A673 (cell line): Measurements from ENCODE around the gene HTR3E. TPM values are rescaled to one million over a fixed set of nuclear protein-coding genes. Genes with fewer than 3 reads are reported as not detected.

Experiments used
- BruUV-seq: library from RNA; stranded (reverse); fragments of 400-500 nt; replicated peaks from 2 replicates; lab custom pipeline; 2021; lab: Mats Ljungman, UMichigan
- CTCF ChIA-PET: fragments of 300-600 bp; sonication (Branson Sonifier 250); formaldehyde crosslinking; loops from one replicate; lab custom pipeline; 2022; ENCODE audit warnings: antibody characterized with exemption; lab: Charles Lee
- POLR2A ChIA-PET: fragments of 300-600 bp; sonication (Branson Sonifier 250); formaldehyde crosslinking; loops from one replicate; lab custom pipeline; 2022; ENCODE audit warnings: antibody characterized with exemption; ENCODE audit not compliant: low non-redundant PET; lab: Charles Lee
- DNase-seq: peaks from one replicate; pipeline ENCODE4 v3.0.0-alpha.2; 2015; ENCODE audit warnings: low spot score
- H3K27ac ChIP-seq: fragments of 200-600 bp; sonication (generic); 2 replicates; pipeline ENCODE4 v1.5.1; 2016; ENCODE audit warnings: mixed run types, low read depth, mild to moderate bottlenecking, mixed read lengths, antibody characterized with exemption, low read length; ENCODE audit not compliant: poor library complexity, severe bottlenecking
- H3K27me3 ChIP-seq: fragments of 200-600 bp; sonication (generic); replicated peaks from 2 replicates; pipeline ENCODE4 v1.6.1; 2017; ENCODE audit warnings: mixed run types, low read depth, mild to moderate bottlenecking, mixed read lengths, antibody characterized with exemption, low read length; ENCODE audit not compliant: insufficient read depth, poor library complexity
- H3K36me3 ChIP-seq: fragments of 200-600 bp; sonication (generic); 2 replicates; pipeline ENCODE4 v1.6.1; 2016; ENCODE audit warnings: mixed run types, mild to moderate bottlenecking, mixed read lengths, antibody characterized with exemption, low read length; ENCODE audit not compliant: insufficient read depth, poor library complexity, severe bottlenecking
- H3K4me1 ChIP-seq: fragments of 200-600 bp; sonication (generic); 2 replicates; pipeline ENCODE4 v1.6.1; 2017; ENCODE audit warnings: mixed run types, mild to moderate bottlenecking, mixed read lengths, antibody characterized with exemption, low read length; ENCODE audit not compliant: insufficient read depth, poor library complexity, severe bottlenecking
- H3K4me3 ChIP-seq: fragments of 200-600 bp; sonication (generic); 2 replicates; pipeline ENCODE4 v1.5.1; 2016; ENCODE audit warnings: low read depth, mixed run types, mild to moderate bottlenecking, mixed read lengths, low read length; ENCODE audit not compliant: poor library complexity, severe bottlenecking
- H3K9me3 ChIP-seq: fragments of 200-600 bp; sonication (generic); 2 replicates; pipeline ENCODE4 v1.6.1; 2016; ENCODE audit warnings: mixed run types, low read depth, mild to moderate bottlenecking, mixed read lengths, antibody characterized with exemption, low read length; ENCODE audit not compliant: poor library complexity, severe bottlenecking
- CTCF ChIP-seq: fragments of 300-800, 200-600 bp; sonication (generic); conservative IDR thresholded peaks from 2 replicates; pipeline ENCODE4 v1.5.1; 2017; ENCODE audit warnings: low read depth, mild to moderate bottlenecking, antibody characterized with exemption, low read length, moderate library complexity, mixed read lengths
- EZH2 ChIP-seq: fragments of 200-600 bp; sonication (generic); IDR thresholded peaks from 2 replicates; pipeline ENCODE4 v1.6.1; 2017; ENCODE audit warnings: borderline replicate concordance, low read depth, mild to moderate bottlenecking, mixed read lengths, antibody characterized with exemption, low read length; ENCODE audit not compliant: poor library complexity, severe bottlenecking
- intact Hi-C: fragments of 100-400 bp; cut with micrococcal nuclease; formaldehyde crosslinking; loops from one replicate; pipeline ENCODE4 v1.10.0; 2022; ENCODE audit not compliant: unreplicated experiment
- total RNA-seq: library from RNA; stranded (reverse); gene quantifications from 2 replicates; pipeline ENCODE4 v1.2.3, GENCODE V29; 2021

The HTR3E gene
- total RNA-seq, 1 experiment from 2014 or later: not detected

DNA sequence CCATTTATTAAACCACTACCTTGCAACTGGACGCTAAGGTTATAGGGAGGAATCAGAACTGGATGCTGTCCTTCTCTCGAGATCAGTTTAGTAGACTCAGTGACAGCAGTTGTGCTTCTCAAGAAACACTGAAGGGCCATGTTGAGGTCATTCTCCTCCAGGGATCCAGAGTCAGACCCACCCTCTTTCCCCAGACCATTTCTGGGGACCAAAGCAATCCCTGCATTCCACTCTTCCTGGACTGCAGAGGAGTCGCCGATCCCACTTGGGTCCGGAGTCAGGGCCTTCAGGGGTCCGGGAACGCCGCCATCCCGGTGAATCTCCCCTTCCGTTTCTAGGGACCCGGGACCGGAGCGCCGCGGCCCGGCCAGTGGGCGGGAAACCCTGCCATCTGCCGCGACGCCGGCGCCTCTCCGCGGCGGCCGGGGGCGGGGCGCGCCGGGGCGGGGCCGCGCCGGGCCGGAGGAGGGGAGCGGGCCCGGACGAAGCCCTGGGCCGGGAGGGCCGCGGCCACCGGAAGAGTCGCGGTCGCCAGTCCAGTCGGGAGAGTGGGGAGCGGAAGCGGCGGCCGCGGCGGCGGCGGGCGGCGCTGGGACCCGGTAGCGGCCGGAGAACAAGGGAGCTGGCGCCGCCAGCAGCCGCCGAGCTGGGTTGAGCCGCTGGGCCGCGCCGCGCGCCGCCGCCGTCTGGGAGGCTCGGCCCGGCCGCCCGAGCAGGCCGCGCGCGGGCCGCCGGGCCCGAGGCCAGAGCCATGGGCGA is 58.2 kb downstream of the HTR3E start, which contains the start of gene DVL3:
Gene DVL3 (plus strand): TSS at position 493 of the 759 bp plus-strand sequence. CDS start 259 bp downstream, at position 752.
- H3K4me3 ChIP-seq: peak within 1 kb of the TSS; percentile 94
- peaks cover 21% of the 10 kb centered on the region for H3K4me1 ChIP-seq
- ChIA-PET POLR2A (no interaction called here), CTCF (no interaction called here)
- BruUV-seq: no TSS peak
- H3K27ac ChIP-seq: peak within 1 kb of the TSS; percentile 87
- TF ChIP-seq EZH2: no peak
- TF ChIP-seq CTCF: no peak
- H3K27me3 ChIP-seq: no peaks in the 10 kb centered on the region
- H3K36me3 ChIP-seq: no peaks in the 10 kb centered on the region
- DNase-seq: peak; percentile 58
- intact Hi-C loops: no loop called here
- H3K9me3 ChIP-seq: no peaks in the 10 kb centered on the region

- H3K27me3 ChIP-seq: no peaks in the 10 kb centered on the region
- TF ChIP-seq EZH2: no peak
- no peak for TF ChIP-seq CTCF
- no TSS peak for BruUV-seq
- no peaks in the 10 kb centered on the region for H3K36me3 ChIP-seq
- DNase-seq: peak; percentile 48
- peak overlapping the region; percentile 94 for H3K4me3 ChIP-seq
- CTCF ChIA-PET: no interaction called here
- POLR2A ChIA-PET: no interaction called here
- peak overlapping the region; percentile 87 for H3K27ac ChIP-seq
- no peaks in the 10 kb centered on the region for H3K9me3 ChIP-seq
- intact Hi-C loops: no loop called here
- peaks cover 21% of the 10 kb centered on the region for H3K4me1 ChIP-seq
These were observed 59.0 kb downstream of the HTR3E start for GRCh38 chr3:184155644-184156521.

GRCh38 chr3:184156522-184156955 is 59.7 kb downstream of the HTR3E start:
- peak; percentile 64 for DNase-seq
- POLR2A ChIA-PET: no interaction called here
- no peak for TF ChIP-seq CTCF
- no peak for TF ChIP-seq EZH2
- Histone ChIP-seq H3K36me3 (no peaks in the 10 kb centered on the region), H3K4me1 (peaks cover 21% of the 10 kb centered on the region), H3K4me3 (peak overlapping the region; percentile 94), H3K9me3 (no peaks in the 10 kb centered on the region), H3K27ac (peak overlapping the region; percentile 87), H3K27me3 (no peaks in the 10 kb centered on the region)
- CTCF ChIA-PET: no interaction called here
- BruUV-seq: no TSS peak
- intact Hi-C loops: no loop called here

Other genes starting within 250 kb of the HTR3E start
- gene PARL, start 212.2 kb upstream of the HTR3E start, total RNA-seq: 73.7 and 79.8 TPM in 2 replicates
- 30.3 and 32.0 TPM in 2 replicates for gene ABCC5, start 79.2 kb upstream of the HTR3E start, total RNA-seq
- not detected in 2 replicates for gene HTR3D, start 65.3 kb upstream of the HTR3E start, total RNA-seq
- not detected in 2 replicates for gene HTR3C, start 44.0 kb upstream of the HTR3E start, total RNA-seq
- 57.8 and 64.2 TPM in 2 replicates for gene EIF2B5, start 38.3 kb downstream of the HTR3E start, total RNA-seq
- 82.6 and 83.3 TPM in 2 replicates for gene DVL3, start 58.3 kb downstream of the HTR3E start, total RNA-seq
- 382 and 419 TPM in 2 replicates for gene AP2M1, start 77.8 kb downstream of the HTR3E start, total RNA-seq
- 65.1 and 65.2 TPM in 2 replicates for gene ABCF3, start 89.1 kb downstream of the HTR3E start, total RNA-seq
- 0.13 TPM in 1 of 2 replicates, not detected in the other for gene VWA5B2, start 132.5 kb downstream of the HTR3E start, total RNA-seq
- 68.5 and 68.8 TPM in 2 replicates for gene ALG3, start 151.9 kb downstream of the HTR3E start, total RNA-seq
- gene EEF1AKMT4, start 152.6 kb downstream of the HTR3E start, total RNA-seq: 7.0 and 7.8 TPM in 2 replicates
- 1.3 and 2.2 TPM in 2 replicates for gene CAMK2N2, start 164.5 kb downstream of the HTR3E start, total RNA-seq
- gene ECE2, start 179.0 kb downstream of the HTR3E start, total RNA-seq: not detected in 2 replicates
- gene PSMD2, start 202.2 kb downstream of the HTR3E start, total RNA-seq: 622 and 645 TPM in 2 replicates
- 475 and 559 TPM in 2 replicates for gene EIF4G1, start 217.5 kb downstream of the HTR3E start, total RNA-seq
- gene FAM131A, start 240.5 kb downstream of the HTR3E start, total RNA-seq: 15.1 and 23.2 TPM in 2 replicates